GM23248 (cell line): Measurements from ENCODE around the gene RPS6KA5.

Experiments
- EZH2 ChIP-seq: fragments of 200-600 bp; sonication (generic); IDR thresholded peaks from 2 replicates; pipeline ENCODE4 v1.6.1; 2018; ENCODE audit warnings: antibody characterized with exemption, mild to moderate bottlenecking; ENCODE audit not compliant: insufficient read depth, poor library complexity, severe bottlenecking
- EZH2phosphoT487 ChIP-seq: fragments of 200-600 bp; sonication (generic); IDR thresholded peaks from 2 replicates; pipeline ENCODE4 v1.6.1; 2018; ENCODE audit warnings: antibody characterized with exemption, moderate library complexity, mild to moderate bottlenecking, low read depth; ENCODE audit not compliant: insufficient read depth

- no peak for TF ChIP-seq EZH2
- no peak for TF ChIP-seq EZH2phosphoT487
Measured at GRCh38 chr14:90811641-90812040, 248.8 kb downstream of the RPS6KA5 start.
